ENCODE measurements around the gene USO1.

USO1 gene

DNA sequence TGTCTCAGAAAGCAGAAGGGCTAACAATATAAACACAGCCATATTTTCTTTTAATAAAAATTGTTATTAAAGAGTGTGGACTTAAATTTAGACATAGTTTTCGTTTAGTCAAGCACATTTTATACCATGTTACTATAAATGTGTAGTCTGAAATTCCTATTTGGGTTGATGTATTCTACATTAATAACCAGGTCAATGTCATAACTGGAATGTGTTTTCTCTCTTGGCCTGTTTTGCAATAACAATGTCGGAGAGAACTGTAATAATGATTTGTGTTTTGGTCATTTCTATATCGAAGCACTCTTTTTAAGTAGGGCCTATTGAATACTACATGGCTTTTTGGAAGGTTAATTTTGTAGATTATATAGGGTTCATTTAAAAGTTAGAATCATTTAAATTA is 5.5 kb downstream of the USO1 start:
- peak overlapping the region; percentile 35 for H3K9ac ChIP-seq (ENCODE audit: low read length)
- peaks cover 41% of the 10 kb centered on the region for H3K4me1 ChIP-seq (ENCODE audit: control insufficient read depth, insufficient read depth, low read length)
- no peaks in the 10 kb centered on the region for H3K9me3 ChIP-seq (ENCODE audit: control insufficient read depth, low read length)
- peak overlapping the region; percentile 69 for H3K4me3 ChIP-seq (ENCODE audit: low read length)
- no peaks in the 10 kb centered on the region for H3K36me3 ChIP-seq (ENCODE audit: control insufficient read depth, insufficient read depth, low read length, severe bottlenecking)
- no peak for DNase-seq (ENCODE audit: low read depth)
- H3K27me3 ChIP-seq (replicated peaks; ENCODE audit: control insufficient read depth, insufficient read depth, low read length), result no peaks in the 10 kb centered on the region

DNA sequence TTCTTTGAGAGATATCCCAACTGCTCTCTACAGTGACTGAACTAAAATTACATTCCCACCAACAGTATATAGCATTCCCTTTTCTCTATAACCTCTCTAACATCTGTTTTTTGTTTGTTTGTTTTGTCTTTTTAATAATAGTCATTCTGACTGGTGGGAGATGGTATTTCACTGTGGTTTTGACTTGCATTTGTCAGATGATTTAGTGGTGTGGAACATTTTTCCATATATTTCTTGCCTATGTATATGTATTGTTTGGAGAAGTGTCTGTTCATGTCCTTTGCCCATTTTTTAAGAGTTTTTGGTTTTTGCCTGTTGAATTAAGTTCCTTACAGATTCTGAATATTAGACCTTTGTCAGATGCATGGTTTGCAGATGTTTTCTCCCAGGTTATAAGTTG is 9.0 kb downstream of the USO1 start:
- H3K4me1 ChIP-seq (ENCODE audit: control insufficient read depth, insufficient read depth, low read length), result peaks cover 31% of the 10 kb centered on the region
- H3K4me3 ChIP-seq (ENCODE audit: low read length), result no peak overlapping the region

DNA sequence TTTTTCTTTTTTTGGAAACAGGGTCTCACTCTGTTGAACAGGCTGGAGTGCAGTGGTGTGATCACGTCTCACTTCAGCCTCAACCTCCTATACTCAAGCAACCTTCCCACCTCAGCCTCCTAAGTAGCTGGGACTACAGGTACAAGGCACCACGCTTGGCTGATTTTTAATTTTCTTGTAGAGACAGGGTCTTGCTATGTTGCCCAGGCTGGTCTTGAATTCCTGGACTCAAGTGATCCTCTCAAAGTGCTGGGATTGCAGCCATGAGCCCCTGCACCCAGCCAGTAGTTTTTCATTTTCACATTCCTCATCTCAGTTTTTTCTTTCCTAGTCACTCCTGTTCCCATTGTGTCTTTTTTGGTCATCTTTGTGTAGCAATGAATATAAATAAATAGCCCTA is 11.1 kb downstream of the USO1 start:
- Histone ChIP-seq H3K9ac (ENCODE audit: low read length) (no peak overlapping the region), H3K9me3 (ENCODE audit: control insufficient read depth, low read length) (no peaks in the 10 kb centered on the region), H3K36me3 (ENCODE audit: control insufficient read depth, insufficient read depth, low read length, severe bottlenecking) (peaks cover 8% of the 10 kb centered on the region), H3K27me3 (replicated peaks; ENCODE audit: control insufficient read depth, insufficient read depth, low read length) (no peaks in the 10 kb centered on the region), H3K4me1 (ENCODE audit: control insufficient read depth, insufficient read depth, low read length) (peaks cover 15% of the 10 kb centered on the region), H3K4me3 (ENCODE audit: low read length) (no peak overlapping the region)
- no peak for DNase-seq (ENCODE audit: low read depth)

More for the DNA sequence above, 9.0 kb downstream of the USO1 start:
- Histone ChIP-seq H3K27me3 (replicated peaks; ENCODE audit: control insufficient read depth, insufficient read depth, low read length) (no peaks in the 10 kb centered on the region), H3K9ac (ENCODE audit: low read length) (no peak overlapping the region), H3K36me3 (ENCODE audit: control insufficient read depth, insufficient read depth, low read length, severe bottlenecking) (peaks cover under 1% of the 10 kb centered on the region), H3K9me3 (ENCODE audit: control insufficient read depth, low read length) (no peaks in the 10 kb centered on the region)
- DNase-seq (ENCODE audit: low read depth), result peak; percentile 37

- no peak overlapping the region for H3K4me3 ChIP-seq (ENCODE audit: low read length)
- H3K27me3 ChIP-seq (replicated peaks; ENCODE audit: control insufficient read depth, insufficient read depth, low read length), result no peaks in the 10 kb centered on the region
- peaks cover 15% of the 10 kb centered on the region for H3K36me3 ChIP-seq (ENCODE audit: control insufficient read depth, insufficient read depth, low read length, severe bottlenecking)
- no peak overlapping the region for H3K9ac ChIP-seq (ENCODE audit: low read length)
- peaks cover 10% of the 10 kb centered on the region for H3K4me1 ChIP-seq (ENCODE audit: control insufficient read depth, insufficient read depth, low read length)
- no peaks in the 10 kb centered on the region for H3K9me3 ChIP-seq (ENCODE audit: control insufficient read depth, low read length)
- peak; percentile 31 for DNase-seq (ENCODE audit: low read depth)
Measured at GRCh38 chr4:75736862-75737261, 12.5 kb downstream of the USO1 start.

GRCh38 chr4:75737398-75737797 is 13.0 kb downstream of the USO1 start:
- no peak for DNase-seq (ENCODE audit: low read depth)
- no peak overlapping the region for H3K9ac ChIP-seq (ENCODE audit: low read length)
- no peak overlapping the region for H3K4me3 ChIP-seq (ENCODE audit: low read length)
- peaks cover 19% of the 10 kb centered on the region for H3K36me3 ChIP-seq (ENCODE audit: control insufficient read depth, insufficient read depth, low read length, severe bottlenecking)
- H3K4me1 ChIP-seq (ENCODE audit: control insufficient read depth, insufficient read depth, low read length), result peaks cover 10% of the 10 kb centered on the region
- no peaks in the 10 kb centered on the region for H3K27me3 ChIP-seq (replicated peaks; ENCODE audit: control insufficient read depth, insufficient read depth, low read length)
- H3K9me3 ChIP-seq (ENCODE audit: control insufficient read depth, low read length), result no peaks in the 10 kb centered on the region

GRCh38 chr4:75741027-75741426 is 16.6 kb downstream of the USO1 start:
- no peak overlapping the region for H3K4me3 ChIP-seq (ENCODE audit: low read length)
- peaks cover 23% of the 10 kb centered on the region for H3K4me1 ChIP-seq (ENCODE audit: control insufficient read depth, insufficient read depth, low read length)
- DNase-seq (ENCODE audit: low read depth), result no peak
- H3K27me3 ChIP-seq (replicated peaks; ENCODE audit: control insufficient read depth, insufficient read depth, low read length), result no peaks in the 10 kb centered on the region
- H3K9ac ChIP-seq (ENCODE audit: low read length), result no peak overlapping the region
- H3K36me3 ChIP-seq (ENCODE audit: control insufficient read depth, insufficient read depth, low read length, severe bottlenecking), result peaks cover 19% of the 10 kb centered on the region
- no peaks in the 10 kb centered on the region for H3K9me3 ChIP-seq (ENCODE audit: control insufficient read depth, low read length)

GRCh38 chr4:75742451-75742850 is 18.1 kb downstream of the USO1 start:
- DNase-seq (ENCODE audit: low read depth), result no peak
- Histone ChIP-seq H3K9ac (ENCODE audit: low read length) (no peak overlapping the region), H3K27me3 (replicated peaks; ENCODE audit: control insufficient read depth, insufficient read depth, low read length) (no peaks in the 10 kb centered on the region), H3K36me3 (ENCODE audit: control insufficient read depth, insufficient read depth, low read length, severe bottlenecking) (peaks cover 19% of the 10 kb centered on the region), H3K9me3 (ENCODE audit: control insufficient read depth, low read length) (no peaks in the 10 kb centered on the region), H3K4me1 (ENCODE audit: control insufficient read depth, insufficient read depth, low read length) (peaks cover 15% of the 10 kb centered on the region), H3K4me3 (ENCODE audit: low read length) (no peak overlapping the region)

DNA sequence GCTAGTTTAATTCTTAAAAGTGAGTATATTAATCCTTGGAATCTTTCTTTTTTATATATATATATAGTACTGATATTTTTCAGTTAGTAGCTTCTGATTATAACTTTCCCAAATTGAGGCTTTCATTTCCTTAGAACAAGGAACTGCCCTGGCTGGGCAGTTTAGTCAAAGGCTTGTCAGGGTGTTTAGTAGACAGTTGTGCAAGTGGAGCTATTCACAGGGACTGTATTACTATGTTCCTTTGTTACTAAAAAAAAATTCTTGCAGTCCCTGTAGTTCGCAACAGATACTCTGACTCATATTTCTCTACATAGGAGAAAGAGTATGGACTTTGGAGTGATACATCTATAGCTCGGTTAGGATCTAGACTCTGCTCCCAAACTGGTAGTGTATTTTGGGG is 20.8 kb downstream of the USO1 start:
- no peaks in the 10 kb centered on the region for H3K27me3 ChIP-seq (replicated peaks; ENCODE audit: control insufficient read depth, insufficient read depth, low read length)
- H3K9ac ChIP-seq (ENCODE audit: low read length), result peak overlapping the region; percentile 51
- DNase-seq (ENCODE audit: low read depth), result peak; percentile 68
- H3K36me3 ChIP-seq (ENCODE audit: control insufficient read depth, insufficient read depth, low read length, severe bottlenecking), result peaks cover 20% of the 10 kb centered on the region
- no peaks in the 10 kb centered on the region for H3K9me3 ChIP-seq (ENCODE audit: control insufficient read depth, low read length)
- peaks cover 13% of the 10 kb centered on the region for H3K4me1 ChIP-seq (ENCODE audit: control insufficient read depth, insufficient read depth, low read length)
- H3K4me3 ChIP-seq (ENCODE audit: low read length), result no peak overlapping the region

DNA sequence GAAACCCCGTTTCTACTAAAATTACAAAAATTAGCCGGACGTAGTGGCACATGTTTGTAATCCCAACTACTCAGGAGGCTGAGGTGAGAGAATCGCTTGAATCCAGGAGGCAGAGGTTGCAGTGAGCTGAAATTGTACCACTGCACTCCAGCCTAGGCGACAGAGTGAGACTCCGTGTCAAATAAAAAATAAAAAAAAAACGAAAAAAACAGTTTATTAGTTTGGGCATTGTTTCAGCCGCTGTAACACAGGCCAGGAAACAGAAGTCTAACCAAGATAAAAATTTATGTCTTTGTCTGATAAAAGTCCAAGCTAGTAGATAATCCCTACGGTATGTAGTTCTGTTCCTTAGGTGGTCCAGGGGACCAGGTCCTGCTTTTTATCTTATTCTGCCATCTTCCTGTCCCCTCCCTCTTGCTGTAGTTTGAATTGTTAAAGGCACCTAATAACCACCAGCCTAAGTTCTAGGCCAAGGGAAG is 21.4 kb downstream of the USO1 start:
- DNase-seq (ENCODE audit: low read depth), result no peak
- no peaks in the 10 kb centered on the region for H3K27me3 ChIP-seq (replicated peaks; ENCODE audit: control insufficient read depth, insufficient read depth, low read length)
- H3K4me1 ChIP-seq (ENCODE audit: control insufficient read depth, insufficient read depth, low read length), result peaks cover 13% of the 10 kb centered on the region
- peaks cover 15% of the 10 kb centered on the region for H3K36me3 ChIP-seq (ENCODE audit: control insufficient read depth, insufficient read depth, low read length, severe bottlenecking)
- no peak overlapping the region for H3K9ac ChIP-seq (ENCODE audit: low read length)
- H3K9me3 ChIP-seq (ENCODE audit: control insufficient read depth, low read length), result no peaks in the 10 kb centered on the region
- H3K4me3 ChIP-seq (ENCODE audit: low read length), result no peak overlapping the region

- H3K9me3 ChIP-seq (ENCODE audit: control insufficient read depth, low read length), result no peaks in the 10 kb centered on the region
- H3K4me1 ChIP-seq (ENCODE audit: control insufficient read depth, insufficient read depth, low read length), result no peaks in the 10 kb centered on the region
- DNase-seq (ENCODE audit: low read depth), result no peak
- no peak overlapping the region for H3K4me3 ChIP-seq (ENCODE audit: low read length)
- H3K9ac ChIP-seq (ENCODE audit: low read length), result no peak overlapping the region
- peaks cover 40% of the 10 kb centered on the region for H3K36me3 ChIP-seq (ENCODE audit: control insufficient read depth, insufficient read depth, low read length, severe bottlenecking)
- no peaks in the 10 kb centered on the region for H3K27me3 ChIP-seq (replicated peaks; ENCODE audit: control insufficient read depth, insufficient read depth, low read length)
Measured at GRCh38 chr4:75752637-75753036, 28.3 kb downstream of the USO1 start.

DNA sequence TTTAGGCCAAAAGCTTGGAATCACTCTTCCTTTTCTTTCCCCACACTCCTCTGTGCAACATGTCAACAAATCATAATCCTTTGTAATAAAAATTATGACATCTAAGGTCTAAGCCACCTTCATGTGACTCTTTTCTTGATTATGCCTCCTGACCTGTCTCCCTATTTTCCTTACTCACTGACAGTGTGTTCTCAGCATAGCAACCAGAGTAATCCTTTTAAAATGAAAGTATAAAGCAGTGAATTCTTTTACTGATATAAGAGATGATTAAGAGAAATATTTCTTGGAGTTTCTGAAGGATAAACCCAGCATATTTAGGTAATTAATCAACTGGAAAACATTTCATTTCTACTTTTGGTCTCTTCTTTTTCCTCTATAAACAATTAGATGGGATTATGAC is 44.7 kb downstream of the USO1 start:
- Histone ChIP-seq H3K4me3 (ENCODE audit: low read length) (peak overlapping the region; percentile 7), H3K9me3 (ENCODE audit: control insufficient read depth, low read length) (no peaks in the 10 kb centered on the region), H3K4me1 (ENCODE audit: control insufficient read depth, insufficient read depth, low read length) (peaks cover 11% of the 10 kb centered on the region), H3K36me3 (ENCODE audit: control insufficient read depth, insufficient read depth, low read length, severe bottlenecking) (peaks cover 72% of the 10 kb centered on the region), H3K27me3 (replicated peaks; ENCODE audit: control insufficient read depth, insufficient read depth, low read length) (no peaks in the 10 kb centered on the region), H3K9ac (ENCODE audit: low read length) (no peak overlapping the region)
- peak; percentile 40 for DNase-seq (ENCODE audit: low read depth)

GRCh38 chr4:75771607-75772006 is 47.2 kb downstream of the USO1 start:
- Histone ChIP-seq H3K4me3 (ENCODE audit: low read length) (no peak overlapping the region), H3K9me3 (ENCODE audit: control insufficient read depth, low read length) (no peaks in the 10 kb centered on the region), H3K9ac (ENCODE audit: low read length) (no peak overlapping the region), H3K4me1 (ENCODE audit: control insufficient read depth, insufficient read depth, low read length) (peaks cover 11% of the 10 kb centered on the region), H3K27me3 (replicated peaks; ENCODE audit: control insufficient read depth, insufficient read depth, low read length) (no peaks in the 10 kb centered on the region), H3K36me3 (ENCODE audit: control insufficient read depth, insufficient read depth, low read length, severe bottlenecking) (peaks cover 75% of the 10 kb centered on the region)
- DNase-seq (ENCODE audit: low read depth), result no peak
